SU-DHL-6 (cell line): Measurements from ENCODE around the gene PITX3.
"Not testable (repeated sequence)": the region's sequence is repeated elsewhere in the genome, so short reads cannot be mapped to it uniquely, and the experiment has no call there.

ENCODE experiments used
- H2AFZ ChIP-seq: fragments of 200-600 bp; sonication (generic); 2 replicates; pipeline ENCODE4 v1.6.1; 2014; ENCODE audit warnings: low read depth, mild to moderate bottlenecking, moderate library complexity, mixed read lengths, antibody characterized with exemption, low read length; ENCODE audit not compliant: severe bottlenecking
- H3F3A ChIP-seq: fragments of 200-600 bp; shearing (Covaris generic); 2 replicates; pipeline ENCODE4 v1.6.0; 2016; ENCODE audit warnings: antibody characterized with exemption, mild to moderate bottlenecking; ENCODE audit not compliant: insufficient read depth
- H3K27ac ChIP-seq: fragments of 200-600 bp; sonication (generic); 2 replicates; pipeline ENCODE4 v1.5.1; 2016; ENCODE audit warnings: low read depth, mild to moderate bottlenecking, low read length, moderate library complexity, mixed read lengths
- H3K27me3 ChIP-seq: fragments of 200-600 bp; sonication (generic), shearing (Covaris generic); 2 replicates; pipeline ENCODE4 v1.6.0; 2014; ENCODE audit warnings: mild to moderate bottlenecking, low read length
- H3K36me3 ChIP-seq: fragments of 200-600 bp; sonication (generic); 2 replicates; pipeline ENCODE4 v1.6.1; 2014; ENCODE audit warnings: mild to moderate bottlenecking, low read length, mixed read lengths
- H3K4me2 ChIP-seq: fragments of 300-600, 200-600 bp; shearing (Covaris generic), sonication (generic); 2 replicates; pipeline ENCODE4 v1.6.0; 2014; ENCODE audit warnings: low read length, low read depth, mild to moderate bottlenecking; ENCODE audit not compliant: poor library complexity, severe bottlenecking
- H3K4me3 ChIP-seq: fragments of 200-600 bp; sonication (generic); 2 replicates; pipeline ENCODE4 v1.5.1; 2014; ENCODE audit warnings: antibody characterized with exemption, low read length, mild to moderate bottlenecking, mixed read lengths; ENCODE audit not compliant: insufficient read depth, poor library complexity, severe bottlenecking
- H3K79me2 ChIP-seq: fragments of 200-600 bp; sonication (generic); 2 replicates; pipeline ENCODE4 v1.6.1; 2014; ENCODE audit warnings: mild to moderate bottlenecking, low read length, moderate library complexity; ENCODE audit not compliant: insufficient read depth
- H3K9ac ChIP-seq: fragments of 200-600 bp; sonication (generic); 2 replicates; pipeline ENCODE4 v1.7.0; 2014; ENCODE audit warnings: mild to moderate bottlenecking, low read length
- H3K9me2 ChIP-seq: fragments of 200-600 bp; sonication (generic); replicated peaks from 2 replicates; pipeline ENCODE4 v1.6.1; 2014; ENCODE audit warnings: low read length; ENCODE audit not compliant: insufficient read depth
- H3K9me3 ChIP-seq: fragments of 200-600 bp; sonication (generic); 2 replicates; pipeline ENCODE4 v1.6.1; 2014; ENCODE audit warnings: low read length, mixed read lengths; ENCODE audit not compliant: insufficient read depth
- H4K20me1 ChIP-seq: fragments of 200-600 bp; sonication (generic); 2 replicates; pipeline ENCODE4 v1.6.1; 2014; ENCODE audit warnings: low read depth, mild to moderate bottlenecking, antibody characterized with exemption, low read length, moderate library complexity, mixed read lengths
- CTCF ChIP-seq: fragments of 200-600 bp; sonication (generic); IDR thresholded peaks from one replicate; pipeline ENCODE4 v1.5.1; 2017; ENCODE audit warnings: antibody characterized with exemption, mild to moderate bottlenecking, low read length, moderate library complexity; ENCODE audit not compliant: insufficient read depth, poor library complexity, severe bottlenecking
- EZH2phosphoT487 ChIP-seq: fragments of 200-600 bp; sonication (generic), shearing (Covaris generic); conservative IDR thresholded peaks from 2 replicates; pipeline ENCODE4 v1.6.1; 2018; ENCODE audit warnings: mild to moderate bottlenecking, antibody characterized with exemption, low read length, moderate library complexity, mixed read lengths

PITX3 gene

GRCh38 chr10:102219370-102219769 is 21.9 kb downstream of the PITX3 start:
- no peaks in the 10 kb centered on the region for H3K27me3 ChIP-seq
- no peak for TF ChIP-seq CTCF
- no peak for TF ChIP-seq EZH2phosphoT487
- H3K9me3 ChIP-seq = no peaks in the 10 kb centered on the region
- H4K20me1 ChIP-seq = no peaks in the 10 kb centered on the region
- no peak overlapping the region for H3K9ac ChIP-seq
- H3K27ac ChIP-seq = no peak overlapping the region
- no peak overlapping the region for H3K4me3 ChIP-seq
- no peaks in the 10 kb centered on the region for H3K9me2 ChIP-seq
- H3K4me2 ChIP-seq = no peak overlapping the region
- H3F3A ChIP-seq = no peaks in the 10 kb centered on the region
- H3K79me2 ChIP-seq = no peaks in the 10 kb centered on the region
- H3K36me3 ChIP-seq = no peaks in the 10 kb centered on the region
- no peak overlapping the region for H2AFZ ChIP-seq

GRCh38 chr10:102213599-102213998 is 27.7 kb downstream of the PITX3 start:
- not testable (repeated sequence) for H2AFZ ChIP-seq, H4K20me1 ChIP-seq, H3K4me3 ChIP-seq, H3K9me2 ChIP-seq, H3F3A ChIP-seq, H3K36me3 ChIP-seq, H3K4me2 ChIP-seq, H3K79me2 ChIP-seq, H3K27me3 ChIP-seq, H3K9me3 ChIP-seq, H3K27ac ChIP-seq, H3K9ac ChIP-seq

- no peaks in the 10 kb centered on the region for H4K20me1 ChIP-seq
- H3K9me3 ChIP-seq = no peaks in the 10 kb centered on the region
- H3K9ac ChIP-seq = no peak overlapping the region
- TF ChIP-seq CTCF = no peak
- TF ChIP-seq EZH2phosphoT487 = no peak
- no peak overlapping the region for H3K4me3 ChIP-seq
- H3K27me3 ChIP-seq = no peaks in the 10 kb centered on the region
- no peaks in the 10 kb centered on the region for H3F3A ChIP-seq
- no peaks in the 10 kb centered on the region for H3K9me2 ChIP-seq
- no peaks in the 10 kb centered on the region for H3K79me2 ChIP-seq
- H3K36me3 ChIP-seq = no peaks in the 10 kb centered on the region
- no peak overlapping the region for H2AFZ ChIP-seq
- H3K4me2 ChIP-seq = no peak overlapping the region
- no peak overlapping the region for H3K27ac ChIP-seq
Measured at GRCh38 chr10:102211615-102212299, 29.6 kb downstream of the PITX3 start.

- Histone ChIP-seq H3K9ac (no peak overlapping the region), H3K4me3 (no peak overlapping the region), H2AFZ (no peak overlapping the region), H3K9me2 (no peaks in the 10 kb centered on the region), H3K4me2 (no peak overlapping the region), H3K27ac (no peak overlapping the region), H3K9me3 (peaks cover 12% of the 10 kb centered on the region; the same call in 1 of the 2 replicates), H4K20me1 (no peaks in the 10 kb centered on the region), H3K79me2 (no peaks in the 10 kb centered on the region), H3K36me3 (no peaks in the 10 kb centered on the region), H3K27me3 (no peaks in the 10 kb centered on the region), H3F3A (no peaks in the 10 kb centered on the region)
- TF ChIP-seq EZH2phosphoT487 (no peak), CTCF (no peak)
Measured at GRCh38 chr10:102208311-102209035, 32.8 kb downstream of the PITX3 start.
